GM12878 (cell line): ENCODE results near the gene SPG7. TPM values are rescaled to one million over a fixed set of nuclear protein-coding genes. Genes with fewer than 3 reads are reported as not detected.
A peak's percentile ranks its signal among the peaks of the same experiment; 100 is the strongest.

Source experiments
- BACH1 ChIP-seq: fragments of 450-650 bp; IDR thresholded peaks from 2 replicates; pipeline ENCODE4 v1.6.1; 2017; ENCODE audit warnings: mild to moderate bottlenecking, borderline replicate concordance
- CHD2 ChIP-seq: IDR thresholded peaks from 2 replicates; pipeline ENCODE4 v1.6.1; 2011; ENCODE audit warnings: low read depth, low read length, improper control_type of control experiment, borderline replicate concordance
- EGR1 ChIP-seq, 2 experiments: IDR thresholded peaks; 1 replicate in 1 of 2; 2 replicates in 1 of 2; pipeline ENCODE4 v1.6.1; 2011 to 2012; ENCODE audit warnings: low read depth in 2 of 2, low read length in 2 of 2, borderline replicate concordance in 1 of 2, mild to moderate bottlenecking in 1 of 2, moderate library complexity in 1 of 2
- EZH2 ChIP-seq: IDR thresholded peaks from 2 replicates; pipeline ENCODE4 v1.6.1; 2012; ENCODE audit warnings: low read depth, mild to moderate bottlenecking, control low read depth, inconsistent platforms, low read length, borderline replicate concordance; ENCODE audit not compliant: control insufficient read depth
- GABPA ChIP-seq: IDR thresholded peaks from 2 replicates; pipeline ENCODE4 v1.6.1; 2014; ENCODE audit warnings: antibody characterized with exemption, low read depth, mild to moderate bottlenecking, inconsistent platforms
- HCFC1 ChIP-seq: fragments of 150-350 bp; IDR thresholded peaks from 2 replicates; pipeline ENCODE4 v1.6.1; 2014; ENCODE audit warnings: low read length
- KLF5 ChIP-seq: fragments of 450-650 bp; IDR thresholded peaks from 2 replicates; pipeline ENCODE4 v1.6.1; 2014; ENCODE audit warnings: mild to moderate bottlenecking; ENCODE audit not compliant: partially characterized antibody
- NFYB ChIP-seq: IDR thresholded peaks from 2 replicates; pipeline ENCODE4 v1.6.1; 2011; ENCODE audit warnings: low read depth, mild to moderate bottlenecking, low read length, improper control_type of control experiment, moderate library complexity; ENCODE audit not compliant: insufficient read depth
- NR2C1 ChIP-seq: fragments of 450-650 bp; IDR thresholded peaks from 2 replicates; pipeline ENCODE4 v1.6.1; 2017; ENCODE audit warnings: antibody characterized with exemption, mild to moderate bottlenecking, moderate library complexity
- SMAD1 ChIP-seq: fragments of 450-650 bp; IDR thresholded peaks from 2 replicates; pipeline ENCODE4 v1.6.1; 2018; ENCODE audit warnings: mild to moderate bottlenecking, low read depth; ENCODE audit not compliant: partially characterized antibody
- TAF1 ChIP-seq: IDR thresholded peaks from 2 replicates; pipeline ENCODE4 v1.6.1; 2011; ENCODE audit warnings: mild to moderate bottlenecking, low read depth, low read length, borderline replicate concordance
- TCF3 ChIP-seq: IDR thresholded peaks from 2 replicates; pipeline ENCODE4 v1.6.1; 2012; ENCODE audit warnings: low read depth, mild to moderate bottlenecking, low read length, borderline replicate concordance; ENCODE audit not compliant: insufficient read depth
- WRNIP1 ChIP-seq: IDR thresholded peaks from 2 replicates; pipeline ENCODE4 v1.6.1; 2011; ENCODE audit warnings: low read depth, low read length, improper control_type of control experiment, borderline replicate concordance
- polyA plus RNA-seq, 11 experiments: library from polyadenylated mRNA; depleted of rRNA in 4 of 11; unstranded in 6 of 11; stranded (reverse) in 5 of 11; fragments of >200 nt; fragmentation: Nextera tagmentation in 4 of 11; fragmentation: Illumina TruSeq in 1 of 11; extraction: Ambion mirVana in 4 of 11; extraction: Trizol in 1 of 11; gene quantifications; 1 replicate in 1 of 11; 2 replicates in 10 of 11; pipeline versions ENCODE4 v1.2.1 to v1.2.3, GENCODE V29; 2011 to 2016; ENCODE audit warnings: inconsistent platforms in 2 of 11, missing spikeins in 2 of 11, low read depth in 1 of 11
- total RNA-seq, 4 experiments: library from RNA; depleted of rRNA in 3 of 4; stranded (reverse); fragments of >200 nt in 3 of 4; fragmentation: Illumina TruSeq in 1 of 4; extraction: Trizol in 1 of 4; gene quantifications; 2 replicates each; pipeline versions ENCODE4 v1.2.1 to v1.2.3, GENCODE V29; 2013 to 2021
- TF ChIP-seq, protein P1 (sequence below): fragments of 450-650 bp; IDR thresholded peaks from 2 replicates; pipeline ENCODE4 v1.6.1; 2016; ENCODE audit warnings: mild to moderate bottlenecking, moderate library complexity, borderline replicate concordance
- TF ChIP-seq, protein P2 (sequence below): fragments of 450-650 bp; IDR thresholded peaks from 2 replicates; pipeline ENCODE4 v1.6.1; 2017; ENCODE audit warnings: mild to moderate bottlenecking
- TF ChIP-seq, protein P3 (sequence below): IDR thresholded peaks from 2 replicates; pipeline ENCODE4 v1.6.1; 2011; ENCODE audit warnings: low read depth, low read length, improper control_type of control experiment, borderline replicate concordance

The SPG7 gene
- total and polyA plus RNA-seq, 10 of the 15 experiments (the other 5 are each of a cell fraction or from before 2014, with no cell fraction given): 5.9 to 75.9 (median 52.5) TPM

DNA sequence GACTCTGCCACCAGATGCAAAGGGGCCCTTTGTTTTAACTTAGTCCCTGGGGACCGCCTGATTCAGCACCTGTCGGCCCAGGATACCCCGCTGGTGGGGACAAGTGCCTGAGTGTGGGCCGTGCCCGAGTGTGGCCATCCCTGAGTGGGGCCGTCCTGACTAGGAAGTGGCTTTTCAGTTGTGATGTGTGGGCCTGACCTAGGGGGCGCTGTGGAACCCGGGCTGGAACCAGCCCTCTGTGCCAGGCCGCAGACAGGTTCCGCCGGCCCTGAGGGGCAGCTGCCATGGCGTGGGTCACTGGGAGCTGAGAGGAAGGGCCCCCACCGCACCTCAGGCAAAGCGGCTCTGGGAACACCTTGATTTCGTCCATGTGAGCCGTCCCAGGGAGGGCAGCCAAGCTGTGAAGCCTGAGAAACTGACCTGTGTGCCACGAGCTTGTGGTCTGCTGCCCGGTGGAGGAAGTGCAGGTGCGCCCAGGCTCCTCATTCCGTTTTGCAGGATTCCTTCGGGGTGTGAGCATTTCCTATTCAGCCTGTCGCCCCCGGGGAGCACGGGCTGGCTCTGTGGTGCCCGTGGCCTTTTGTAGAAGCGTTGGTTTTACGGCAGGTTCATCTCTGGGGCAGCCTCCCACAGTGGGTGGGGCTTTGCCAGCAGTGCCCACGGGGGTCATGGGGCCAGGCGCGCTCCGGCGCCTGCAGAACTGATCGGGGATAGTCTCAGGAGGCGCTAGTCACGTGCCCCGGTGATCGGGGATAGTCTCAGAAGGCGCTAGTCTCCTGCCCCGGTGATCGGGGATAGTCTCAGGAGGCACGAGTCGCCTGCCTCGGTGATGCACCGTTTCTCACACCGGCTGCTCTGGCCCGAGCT, 57.5 kb downstream of the SPG7 start (continued):
- TF ChIP-seq TCF3 (no peak), EZH2 (no peak), WRNIP1 (no peak), GABPA (no peak), EGR1 (IDR thresholded peaks at IDR 0.05; ENCODE audit: borderline replicate concordance in 1 of 2, low read depth in 2 of 2, low read length in 2 of 2) (0 out of 3 replicates have a peak, but pooled peaks of 1 of the 2 experiments have one; percentile 14), KLF5 (no peak), SMAD1 (no peak), TAF1 (no peak), NR2C1 (no peak), BACH1 (peak; percentile 33; the same call in 1 of the 2 replicates), CHD2 (no peak), HCFC1 (no peak), NFYB (no peak)
- TF ChIP-seq, protein P1, sequence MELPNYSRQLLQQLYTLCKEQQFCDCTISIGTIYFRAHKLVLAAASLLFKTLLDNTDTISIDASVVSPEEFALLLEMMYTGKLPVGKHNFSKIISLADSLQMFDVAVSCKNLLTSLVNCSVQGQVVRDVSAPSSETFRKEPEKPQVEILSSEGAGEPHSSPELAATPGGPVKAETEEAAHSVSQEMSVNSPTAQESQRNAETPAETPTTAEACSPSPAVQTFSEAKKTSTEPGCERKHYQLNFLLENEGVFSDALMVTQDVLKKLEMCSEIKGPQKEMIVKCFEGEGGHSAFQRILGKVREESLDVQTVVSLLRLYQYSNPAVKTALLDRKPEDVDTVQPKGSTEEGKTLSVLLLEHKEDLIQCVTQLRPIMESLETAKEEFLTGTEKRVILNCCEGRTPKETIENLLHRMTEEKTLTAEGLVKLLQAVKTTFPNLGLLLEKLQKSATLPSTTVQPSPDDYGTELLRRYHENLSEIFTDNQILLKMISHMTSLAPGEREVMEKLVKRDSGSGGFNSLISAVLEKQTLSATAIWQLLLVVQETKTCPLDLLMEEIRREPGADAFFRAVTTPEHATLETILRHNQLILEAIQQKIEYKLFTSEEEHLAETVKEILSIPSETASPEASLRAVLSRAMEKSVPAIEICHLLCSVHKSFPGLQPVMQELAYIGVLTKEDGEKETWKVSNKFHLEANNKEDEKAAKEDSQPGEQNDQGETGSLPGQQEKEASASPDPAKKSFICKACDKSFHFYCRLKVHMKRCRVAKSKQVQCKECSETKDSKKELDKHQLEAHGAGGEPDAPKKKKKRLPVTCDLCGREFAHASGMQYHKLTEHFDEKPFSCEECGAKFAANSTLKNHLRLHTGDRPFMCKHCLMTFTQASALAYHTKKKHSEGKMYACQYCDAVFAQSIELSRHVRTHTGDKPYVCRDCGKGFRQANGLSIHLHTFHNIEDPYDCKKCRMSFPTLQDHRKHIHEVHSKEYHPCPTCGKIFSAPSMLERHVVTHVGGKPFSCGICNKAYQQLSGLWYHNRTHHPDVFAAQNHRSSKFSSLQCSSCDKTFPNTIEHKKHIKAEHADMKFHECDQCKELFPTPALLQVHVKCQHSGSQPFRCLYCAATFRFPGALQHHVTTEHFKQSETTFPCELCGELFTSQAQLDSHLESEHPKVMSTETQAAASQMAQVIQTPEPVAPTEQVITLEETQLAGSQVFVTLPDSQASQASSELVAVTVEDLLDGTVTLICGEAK: no peak
- TF ChIP-seq, protein P2, sequence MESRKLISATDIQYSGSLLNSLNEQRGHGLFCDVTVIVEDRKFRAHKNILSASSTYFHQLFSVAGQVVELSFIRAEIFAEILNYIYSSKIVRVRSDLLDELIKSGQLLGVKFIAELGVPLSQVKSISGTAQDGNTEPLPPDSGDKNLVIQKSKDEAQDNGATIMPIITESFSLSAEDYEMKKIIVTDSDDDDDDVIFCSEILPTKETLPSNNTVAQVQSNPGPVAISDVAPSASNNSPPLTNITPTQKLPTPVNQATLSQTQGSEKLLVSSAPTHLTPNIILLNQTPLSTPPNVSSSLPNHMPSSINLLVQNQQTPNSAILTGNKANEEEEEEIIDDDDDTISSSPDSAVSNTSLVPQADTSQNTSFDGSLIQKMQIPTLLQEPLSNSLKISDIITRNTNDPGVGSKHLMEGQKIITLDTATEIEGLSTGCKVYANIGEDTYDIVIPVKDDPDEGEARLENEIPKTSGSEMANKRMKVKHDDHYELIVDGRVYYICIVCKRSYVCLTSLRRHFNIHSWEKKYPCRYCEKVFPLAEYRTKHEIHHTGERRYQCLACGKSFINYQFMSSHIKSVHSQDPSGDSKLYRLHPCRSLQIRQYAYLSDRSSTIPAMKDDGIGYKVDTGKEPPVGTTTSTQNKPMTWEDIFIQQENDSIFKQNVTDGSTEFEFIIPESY: no peak
- TF ChIP-seq, protein P3, sequence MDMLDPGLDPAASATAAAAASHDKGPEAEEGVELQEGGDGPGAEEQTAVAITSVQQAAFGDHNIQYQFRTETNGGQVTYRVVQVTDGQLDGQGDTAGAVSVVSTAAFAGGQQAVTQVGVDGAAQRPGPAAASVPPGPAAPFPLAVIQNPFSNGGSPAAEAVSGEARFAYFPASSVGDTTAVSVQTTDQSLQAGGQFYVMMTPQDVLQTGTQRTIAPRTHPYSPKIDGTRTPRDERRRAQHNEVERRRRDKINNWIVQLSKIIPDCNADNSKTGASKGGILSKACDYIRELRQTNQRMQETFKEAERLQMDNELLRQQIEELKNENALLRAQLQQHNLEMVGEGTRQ: peak; percentile 66
